Measurements from ENCODE around the gene RRP9. TPM values are rescaled to one million over a fixed set of nuclear protein-coding genes. Genes with fewer than 3 reads are reported as not detected.

The RRP9 gene
- total and polyA plus RNA-seq, 12 donors: 13.4 to 39.8 (median 20.5) TPM

- intact Hi-C loops (cut with DNase I): no loop called here
- no peak for DNase-seq
- Histone ChIP-seq H3K9me3 (replicated peaks in 1 of 3) (no peaks in the 10 kb centered on the region), H3K36me3 (replicated peaks in 1 of 2) (peaks cover 0 to 5% of the 10 kb centered on the region in 2 donors), H3K27ac (no peak overlapping the region), H3K27me3 (no peaks in the 10 kb centered on the region), H3K4me1 (replicated peaks in 1 of 2) (peaks cover 11 to 22% of the 10 kb centered on the region in 2 donors), H3K4me3 (no peak overlapping the region)
- TF ChIP-seq CTCF (IDR thresholded peaks at IDR 0.05) (no peak), POLR2A (IDR thresholded peaks at IDR 0.05) (no peak)
- 70 to 77% (median 75%) methylated on average over 9 to 12 of the region's 12 CpGs for WGBS, 4 donors
Measured at GRCh38 chr3:51963951-51964451, 22.3 kb upstream of the RRP9 start.

GRCh38 chr3:51962854-51963530 is 21.3 kb upstream of the RRP9 start:
- no peaks in the 10 kb centered on the region for H3K9me3 ChIP-seq (replicated peaks in 1 of 3)
- intact Hi-C loops (cut with DNase I): no loop called here
- peaks cover 0 to 5% of the 10 kb centered on the region in 2 donors for H3K36me3 ChIP-seq (replicated peaks in 1 of 2)
- WGBS, 4 donors: 56 to 86% (median 83%) methylated on average over 2 to 6 of the region's 6 CpGs
- TF ChIP-seq CTCF (IDR thresholded peaks at IDR 0.05): no peak
- no peak for TF ChIP-seq POLR2A (IDR thresholded peaks at IDR 0.05)
- no peaks in the 10 kb centered on the region for H3K27me3 ChIP-seq
- no peak for DNase-seq
- H3K27ac ChIP-seq: no peak overlapping the region
- peaks cover 10 to 14% of the 10 kb centered on the region in 2 donors for H3K4me1 ChIP-seq (replicated peaks in 1 of 2)
- H3K4me3 ChIP-seq: no peak overlapping the region

GRCh38 chr3:51961602-51962569 is 20.2 kb upstream of the RRP9 start:
- DNase-seq: peak in 4 of 7 donors; percentile 64 to 76 (median 73)
- Histone ChIP-seq H3K4me1 (replicated peaks in 1 of 2) (peaks cover 4 to 12% of the 10 kb centered on the region in 2 donors), H3K27ac (no peak overlapping the region), H3K4me3 (no peak overlapping the region), H3K36me3 (replicated peaks in 1 of 2) (peaks cover 0 to 8% of the 10 kb centered on the region in 2 donors), H3K27me3 (no peaks in the 10 kb centered on the region), H3K9me3 (replicated peaks in 1 of 3) (no peaks in the 10 kb centered on the region)
- intact Hi-C loops (cut with DNase I): no loop called here
- WGBS, 4 donors: 54 to 64% (median 58%) methylated on average over 7 to 9 of the region's 9 CpGs
- TF ChIP-seq CTCF (IDR thresholded peaks at IDR 0.05) (no peak), POLR2A (IDR thresholded peaks at IDR 0.05) (no peak)

- Histone ChIP-seq H3K27ac (no peak overlapping the region), H3K9me3 (replicated peaks in 1 of 3) (no peaks in the 10 kb centered on the region), H3K4me1 (replicated peaks in 1 of 2) (peaks cover 5 to 10% of the 10 kb centered on the region in 2 donors), H3K4me3 (no peak overlapping the region), H3K27me3 (no peaks in the 10 kb centered on the region), H3K36me3 (replicated peaks in 1 of 2) (peaks cover 0 to 8% of the 10 kb centered on the region in 2 donors)
- no peak for TF ChIP-seq CTCF (IDR thresholded peaks at IDR 0.05)
- TF ChIP-seq POLR2A (IDR thresholded peaks at IDR 0.05): no peak
- intact Hi-C loops (cut with DNase I): no loop called here
- 94 to 96% (median 95%) methylated on average over 7 to 18 of the region's 18 CpGs for WGBS, 4 donors
- DNase-seq: no peak
Measured at GRCh38 chr3:51961011-51961410, 19.3 kb upstream of the RRP9 start.

Measured in adrenal gland (tissue), 12 donors.